ENCODE data around the gene KRTAP10-12.
"Not testable (repeated sequence)": the region's sequence is repeated elsewhere in the genome, so short reads cannot be mapped to it uniquely, and the experiment has no call there.

DNA sequence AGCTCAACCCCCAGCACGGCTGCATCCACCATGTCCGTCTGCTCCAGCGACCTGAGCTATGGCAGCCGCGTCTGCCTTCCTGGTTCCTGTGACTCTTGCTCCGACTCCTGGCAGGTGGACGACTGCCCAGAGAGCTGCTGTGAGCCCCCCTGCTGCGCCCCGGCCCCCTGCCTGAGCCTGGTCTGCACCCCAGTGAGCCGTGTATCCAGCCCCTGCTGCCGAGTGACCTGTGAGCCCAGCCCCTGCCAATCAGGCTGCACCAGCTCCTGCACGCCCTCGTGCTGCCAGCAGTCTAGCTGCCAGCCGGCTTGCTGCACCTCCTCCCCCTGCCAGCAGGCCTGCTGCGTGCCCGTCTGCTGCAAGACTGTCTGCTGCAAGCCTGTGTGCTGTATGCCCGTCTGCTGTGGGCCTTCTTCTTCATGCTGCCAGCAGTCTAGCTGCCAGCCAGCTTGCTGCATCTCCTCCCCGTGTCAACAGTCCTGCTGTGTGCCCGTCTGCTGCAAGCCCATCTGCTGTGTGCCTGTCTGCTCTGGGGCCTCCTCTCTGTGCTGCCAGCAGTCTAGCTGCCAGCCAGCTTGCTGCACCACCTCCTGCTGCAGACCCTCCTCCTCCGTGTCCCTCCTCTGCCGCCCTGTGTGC, at the start of gene KRTAP10-12:
- TF ChIP-seq, protein P1, sequence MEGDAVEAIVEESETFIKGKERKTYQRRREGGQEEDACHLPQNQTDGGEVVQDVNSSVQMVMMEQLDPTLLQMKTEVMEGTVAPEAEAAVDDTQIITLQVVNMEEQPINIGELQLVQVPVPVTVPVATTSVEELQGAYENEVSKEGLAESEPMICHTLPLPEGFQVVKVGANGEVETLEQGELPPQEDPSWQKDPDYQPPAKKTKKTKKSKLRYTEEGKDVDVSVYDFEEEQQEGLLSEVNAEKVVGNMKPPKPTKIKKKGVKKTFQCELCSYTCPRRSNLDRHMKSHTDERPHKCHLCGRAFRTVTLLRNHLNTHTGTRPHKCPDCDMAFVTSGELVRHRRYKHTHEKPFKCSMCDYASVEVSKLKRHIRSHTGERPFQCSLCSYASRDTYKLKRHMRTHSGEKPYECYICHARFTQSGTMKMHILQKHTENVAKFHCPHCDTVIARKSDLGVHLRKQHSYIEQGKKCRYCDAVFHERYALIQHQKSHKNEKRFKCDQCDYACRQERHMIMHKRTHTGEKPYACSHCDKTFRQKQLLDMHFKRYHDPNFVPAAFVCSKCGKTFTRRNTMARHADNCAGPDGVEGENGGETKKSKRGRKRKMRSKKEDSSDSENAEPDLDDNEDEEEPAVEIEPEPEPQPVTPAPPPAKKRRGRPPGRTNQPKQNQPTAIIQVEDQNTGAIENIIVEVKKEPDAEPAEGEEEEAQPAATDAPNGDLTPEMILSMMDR (IDR thresholded peaks at IDR 0.05), result not testable (repeated sequence)
- not testable (repeated sequence) for TF ChIP-seq POLR2A (IDR thresholded peaks at IDR 0.05)
